Measurements from ENCODE around the gene PBX3.
A peak's percentile ranks its signal among the peaks of the same experiment; 100 is the strongest.

PBX3 gene

DNA sequence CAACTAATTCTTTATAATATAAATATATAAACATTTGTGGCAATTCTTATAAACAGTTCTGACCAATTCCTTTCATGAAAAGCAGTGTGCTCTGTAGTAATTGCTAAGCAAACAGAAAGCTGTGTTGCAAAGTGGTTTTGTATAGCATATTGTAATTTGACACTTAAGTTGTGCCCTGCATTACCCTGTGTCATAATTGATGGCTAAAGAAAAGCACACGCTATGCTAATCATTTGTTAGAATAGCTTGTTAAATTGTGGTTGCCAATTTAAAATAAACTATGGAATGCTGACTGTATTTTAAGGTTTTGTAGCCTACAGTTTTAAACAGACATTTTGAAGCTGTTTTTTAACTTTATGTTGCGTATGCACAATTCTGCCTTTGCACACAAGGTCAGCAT, 140.0 kb downstream of the PBX3 start:
- no peak for DNase-seq (ENCODE audit: low read depth)
- no peak overlapping the region for H3K4me3 ChIP-seq (ENCODE audit: control insufficient read depth, low read depth, low read length)
- TF ChIP-seq CTCF (IDR thresholded peaks at IDR 0.05; ENCODE audit: control insufficient read depth, insufficient read depth, low read depth, low read length, missing control alignments): no peak

- DNase-seq (ENCODE audit: low read depth): no peak
- no peak for TF ChIP-seq CTCF (IDR thresholded peaks at IDR 0.05; ENCODE audit: control insufficient read depth, insufficient read depth, low read depth, low read length, missing control alignments)
- H3K4me3 ChIP-seq (ENCODE audit: control insufficient read depth, low read depth, low read length): no peak overlapping the region
These were observed 141.0 kb downstream of the PBX3 start for GRCh38 chr9:125888211-125888610.

GRCh38 chr9:125889112-125889475, 141.9 kb downstream of the PBX3 start:
- H3K4me3 ChIP-seq (ENCODE audit: control insufficient read depth, low read depth, low read length): peak overlapping the region; percentile 26
- DNase-seq (ENCODE audit: low read depth): no peak
- TF ChIP-seq CTCF (IDR thresholded peaks at IDR 0.05; ENCODE audit: control insufficient read depth, insufficient read depth, low read depth, low read length, missing control alignments): no peak

DNA sequence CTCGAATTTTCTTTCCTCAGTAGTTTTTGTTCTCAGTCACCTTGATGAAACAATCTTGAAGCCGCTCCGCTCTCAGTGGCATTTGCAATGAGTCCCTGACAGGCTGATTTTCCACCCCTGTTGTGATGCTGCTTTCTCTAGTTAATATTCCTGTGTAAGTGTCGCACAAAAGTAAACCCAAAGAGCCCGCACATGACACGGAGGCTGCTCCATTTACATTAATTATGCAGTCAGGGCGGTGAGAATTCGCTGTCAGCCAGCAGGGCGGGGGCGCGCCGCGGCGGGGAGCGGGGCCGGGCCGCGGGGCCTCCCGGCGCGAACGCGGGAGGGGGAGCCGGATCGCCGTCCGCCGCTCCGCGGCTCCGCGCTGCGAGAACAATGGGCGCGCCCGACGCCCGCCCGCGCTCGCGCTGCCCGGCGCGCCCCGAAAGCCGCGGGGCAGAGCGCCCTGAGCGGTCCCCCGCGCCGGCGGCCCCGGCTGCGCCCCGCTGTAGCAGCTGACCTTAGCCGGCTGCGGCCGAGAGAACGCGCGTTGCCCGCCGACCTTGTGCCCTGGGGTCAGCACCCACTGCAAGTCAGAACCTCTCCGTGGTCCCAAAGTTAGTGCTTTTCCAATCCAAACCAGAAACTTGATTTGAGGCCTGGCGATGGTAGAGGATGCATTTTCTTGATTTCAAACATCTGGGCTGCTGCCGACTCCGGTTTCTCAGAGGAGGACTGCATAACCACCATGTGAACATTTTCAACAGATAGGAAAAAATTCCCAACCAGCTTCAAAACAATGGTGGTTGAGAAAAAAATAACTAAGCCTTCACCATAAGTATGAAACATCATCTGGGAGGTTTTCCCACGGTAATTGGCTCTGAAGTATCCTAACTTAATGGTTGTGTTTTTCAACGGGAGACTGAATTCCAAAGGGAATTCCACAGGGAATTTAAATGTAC, 142.6 kb downstream of the PBX3 start:
- H3K4me3 ChIP-seq (ENCODE audit: control insufficient read depth, low read depth, low read length): peak overlapping the region; percentile 35
- no peak for TF ChIP-seq CTCF (IDR thresholded peaks at IDR 0.05; ENCODE audit: control insufficient read depth, insufficient read depth, low read depth, low read length, missing control alignments)
- no peak for DNase-seq (ENCODE audit: low read depth)

- TF ChIP-seq CTCF (IDR thresholded peaks at IDR 0.05; ENCODE audit: control insufficient read depth, insufficient read depth, low read depth, low read length, missing control alignments): no peak
These were observed 143.7 kb downstream of the PBX3 start for GRCh38 chr9:125890826-125891225.

DNA sequence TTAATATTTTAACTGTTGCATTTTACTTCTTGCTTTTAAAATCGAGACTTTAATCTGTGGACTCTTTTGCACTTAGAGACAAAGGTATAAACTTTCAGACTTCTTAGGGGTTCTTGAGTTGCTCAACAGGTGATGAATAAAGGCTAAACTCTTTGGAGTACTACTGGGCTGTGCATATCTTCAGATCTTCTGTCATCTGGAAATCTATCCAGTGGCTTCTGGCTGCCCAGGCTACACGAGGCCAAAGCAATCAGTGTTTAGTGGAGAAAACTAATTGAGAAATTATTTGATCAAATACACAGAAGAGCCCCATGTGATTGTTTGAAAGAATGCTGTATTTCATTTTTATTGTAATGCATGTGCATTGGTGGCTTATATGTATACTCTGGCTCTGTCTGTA, 146.1 kb downstream of the PBX3 start:
- H3K4me3 ChIP-seq (ENCODE audit: control insufficient read depth, low read depth, low read length): no peak overlapping the region
- no peak for DNase-seq (ENCODE audit: low read depth)
- TF ChIP-seq CTCF (IDR thresholded peaks at IDR 0.05; ENCODE audit: control insufficient read depth, insufficient read depth, low read depth, low read length, missing control alignments): no peak

More at GRCh38 chr9:125890826-125891225, 143.7 kb downstream of the PBX3 start:
- no peak overlapping the region for H3K4me3 ChIP-seq (ENCODE audit: control insufficient read depth, low read depth, low read length)
- DNase-seq (ENCODE audit: low read depth): no peak
